Measurements from ENCODE around the gene GSPT1. TPM values are rescaled to one million over a fixed set of nuclear protein-coding genes. Genes with fewer than 3 reads are reported as not detected.
A peak's percentile ranks its signal among the peaks of the same experiment; 100 is the strongest.

The GSPT1 gene
- total and polyA plus RNA-seq, 9 of the 15 experiments (the other 6 are each of a cell fraction or from before 2014, with no cell fraction given) = 63.8 to 269 (median 148) TPM

GRCh38 chr16:11877374-11877773 is 38.4 kb downstream of the GSPT1 start (continued):
- TF ChIP-seq CREB3 (tag; conservative IDR thresholded peaks at IDR 0.05; ENCODE audit: low read depth) (no peak), ZMIZ1 (IDR thresholded peaks at IDR 0.05; ENCODE audit: low read depth in 2 of 2, low read length in 2 of 2) (no peak), HES1 (IDR thresholded peaks at IDR 0.05; ENCODE audit: low read depth) (no peak), CEBPG (CRISPR knock-in tag; IDR thresholded peaks at IDR 0.05) (no peak), CEBPG (tag; conservative IDR thresholded peaks at IDR 0.05 in 1 of 2, IDR thresholded peaks at IDR 0.05 in 1 of 2) (peak; percentile 49 to 75; a peak in 2 of 4 replicates), ETV6 (IDR thresholded peaks at IDR 0.05; ENCODE audit: borderline replicate concordance in 1 of 2, low read depth in 2 of 2, low read length in 1 of 2) (no peak), ETV6 (CRISPR knock-in tag; IDR thresholded peaks at IDR 0.05; ENCODE audit: borderline replicate concordance) (no peak), ZNF644 (tag; IDR thresholded peaks at IDR 0.05; ENCODE audit: low read depth) (no peak), CREB5 (CRISPR knock-in tag; IDR thresholded peaks at IDR 0.05) (no peak)

All from K562 (cell line).